ENCODE data around the gene APBB2. TPM values are rescaled to one million over a fixed set of nuclear protein-coding genes. Genes with fewer than 3 reads are reported as not detected.

APBB2 gene
- total and polyA plus RNA-seq, 4 donors, result 4.8 to 31.5 (median 11.2) TPM

- WGBS, result 90% methylated on average over 5 of the region's 5 CpGs
These were observed 297.5 kb downstream of the APBB2 start for GRCh38 chr4:40916880-40917279.

More at GRCh38 chr4:40916880-40917279, 297.5 kb downstream of the APBB2 start:
- Histone ChIP-seq H3K36me3 (ENCODE audit: control insufficient read depth in 4 of 4, insufficient read depth in 3 of 4, low read depth in 1 of 4, low read length in 3 of 4) (no peaks in the 10 kb centered on the region), H3K9me3 (ENCODE audit: control insufficient read depth in 4 of 4, low read length in 3 of 4) (no peaks in the 10 kb centered on the region), H3K4me1 (ENCODE audit: control insufficient read depth in 4 of 4, insufficient read depth in 4 of 4, low read length in 3 of 4) (peaks cover 0 to 11% (median 7%) of the 10 kb centered on the region in 4 donors), H3K27ac (ENCODE audit: low read depth in 1 of 2, low read length in 2 of 2) (no peak overlapping the region), H3K9ac (ENCODE audit: low read depth in 1 of 2, low read length in 2 of 2) (no peak overlapping the region), H3K27me3 (ENCODE audit: control insufficient read depth in 4 of 4, insufficient read depth in 4 of 4, low read length in 3 of 4) (no peaks in the 10 kb centered on the region), H3K4me3 (ENCODE audit: low read depth in 1 of 3, low read length in 3 of 3) (no peak overlapping the region)
- no peak for TF ChIP-seq FOXA2 (IDR thresholded peaks at IDR 0.05)
- TF ChIP-seq RXRA (IDR thresholded peaks at IDR 0.05), result no peak
- no peak for TF ChIP-seq ATF3 (IDR thresholded peaks at IDR 0.05)
- TF ChIP-seq GABPA (IDR thresholded peaks at IDR 0.05 in 1 of 2, conservative IDR thresholded peaks at IDR 0.05 in 1 of 2), result no peak
- TF ChIP-seq, protein P1, sequence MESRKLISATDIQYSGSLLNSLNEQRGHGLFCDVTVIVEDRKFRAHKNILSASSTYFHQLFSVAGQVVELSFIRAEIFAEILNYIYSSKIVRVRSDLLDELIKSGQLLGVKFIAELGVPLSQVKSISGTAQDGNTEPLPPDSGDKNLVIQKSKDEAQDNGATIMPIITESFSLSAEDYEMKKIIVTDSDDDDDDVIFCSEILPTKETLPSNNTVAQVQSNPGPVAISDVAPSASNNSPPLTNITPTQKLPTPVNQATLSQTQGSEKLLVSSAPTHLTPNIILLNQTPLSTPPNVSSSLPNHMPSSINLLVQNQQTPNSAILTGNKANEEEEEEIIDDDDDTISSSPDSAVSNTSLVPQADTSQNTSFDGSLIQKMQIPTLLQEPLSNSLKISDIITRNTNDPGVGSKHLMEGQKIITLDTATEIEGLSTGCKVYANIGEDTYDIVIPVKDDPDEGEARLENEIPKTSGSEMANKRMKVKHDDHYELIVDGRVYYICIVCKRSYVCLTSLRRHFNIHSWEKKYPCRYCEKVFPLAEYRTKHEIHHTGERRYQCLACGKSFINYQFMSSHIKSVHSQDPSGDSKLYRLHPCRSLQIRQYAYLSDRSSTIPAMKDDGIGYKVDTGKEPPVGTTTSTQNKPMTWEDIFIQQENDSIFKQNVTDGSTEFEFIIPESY (IDR thresholded peaks at IDR 0.05), result no peak
- no peak for TF ChIP-seq YY1 (IDR thresholded peaks at IDR 0.05)
- no peak for TF ChIP-seq FOXA1 (IDR thresholded peaks at IDR 0.05)
- no peak for TF ChIP-seq JUND (IDR thresholded peaks at IDR 0.05)
- no peak for TF ChIP-seq RAD21 (IDR thresholded peaks at IDR 0.05)
- no peak for TF ChIP-seq MAX (IDR thresholded peaks at IDR 0.05)
- no peak for TF ChIP-seq REST (IDR thresholded peaks at IDR 0.05)
- no peak for TF ChIP-seq HNF4A (conservative IDR thresholded peaks at IDR 0.05)
- TF ChIP-seq NR2F2 (IDR thresholded peaks at IDR 0.05), result no peak
- TF ChIP-seq SP1 (IDR thresholded peaks at IDR 0.05), result no peak
- no peak for TF ChIP-seq TAF1 (conservative IDR thresholded peaks at IDR 0.05)
- no peak for TF ChIP-seq HNF4G (IDR thresholded peaks at IDR 0.05)
- TF ChIP-seq EGR1 (IDR thresholded peaks at IDR 0.05; ENCODE audit: low read depth in 2 of 2), result no peak
- TF ChIP-seq, protein P2, sequence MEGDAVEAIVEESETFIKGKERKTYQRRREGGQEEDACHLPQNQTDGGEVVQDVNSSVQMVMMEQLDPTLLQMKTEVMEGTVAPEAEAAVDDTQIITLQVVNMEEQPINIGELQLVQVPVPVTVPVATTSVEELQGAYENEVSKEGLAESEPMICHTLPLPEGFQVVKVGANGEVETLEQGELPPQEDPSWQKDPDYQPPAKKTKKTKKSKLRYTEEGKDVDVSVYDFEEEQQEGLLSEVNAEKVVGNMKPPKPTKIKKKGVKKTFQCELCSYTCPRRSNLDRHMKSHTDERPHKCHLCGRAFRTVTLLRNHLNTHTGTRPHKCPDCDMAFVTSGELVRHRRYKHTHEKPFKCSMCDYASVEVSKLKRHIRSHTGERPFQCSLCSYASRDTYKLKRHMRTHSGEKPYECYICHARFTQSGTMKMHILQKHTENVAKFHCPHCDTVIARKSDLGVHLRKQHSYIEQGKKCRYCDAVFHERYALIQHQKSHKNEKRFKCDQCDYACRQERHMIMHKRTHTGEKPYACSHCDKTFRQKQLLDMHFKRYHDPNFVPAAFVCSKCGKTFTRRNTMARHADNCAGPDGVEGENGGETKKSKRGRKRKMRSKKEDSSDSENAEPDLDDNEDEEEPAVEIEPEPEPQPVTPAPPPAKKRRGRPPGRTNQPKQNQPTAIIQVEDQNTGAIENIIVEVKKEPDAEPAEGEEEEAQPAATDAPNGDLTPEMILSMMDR (IDR thresholded peaks at IDR 0.05; ENCODE audit: low read depth, low read length, missing input control), result no peak
- no peak for DNase-seq (ENCODE audit: low spot score)

Measured in liver (tissue), 9 donors.